Activated CD4-positive, alpha-beta T cell treated with anti-CD3 and anti-CD28 coated beads, Interleukin-10, Interleukin-2, amounts not matched to agents 100 ng/mL and 50 ng/mL, durations not matched to agents 16 hours and 8 hours (primary cell): Measurements from ENCODE around the gene TSPAN13.

ENCODE experiments used
- DNase-seq: peaks from one replicate; pipeline ENCODE4 v3.0.0-alpha.2; 2020

Gene TSPAN13

GRCh38 chr7:16816824-16817223 is 63.3 kb downstream of the TSPAN13 start:
- DNase-seq, result no peak

GRCh38 chr7:16817536-16817935 is 64.0 kb downstream of the TSPAN13 start:
- DNase-seq, result no peak

GRCh38 chr7:16818732-16819131 is 65.2 kb downstream of the TSPAN13 start:
- no peak for DNase-seq

GRCh38 chr7:16822029-16822428 is 68.5 kb downstream of the TSPAN13 start:
- DNase-seq, result no peak

- DNase-seq, result no peak
Measured at GRCh38 chr7:16826060-16826459, 72.5 kb downstream of the TSPAN13 start.

GRCh38 chr7:16833373-16833772 is 79.8 kb downstream of the TSPAN13 start:
- DNase-seq, result no peak
